Measurements from ENCODE around the gene ANKMY1. TPM values are rescaled to one million over a fixed set of nuclear protein-coding genes. Genes with fewer than 3 reads are reported as not detected.

ANKMY1 gene
- total and polyA plus RNA-seq, 8 donors: 6.9 to 20.1 (median 10.7) TPM

- intact Hi-C loops (cut with DNase I): loop anchor here in 1 of 3 donors (5.0 kb wide), 1 partner anchor 203 kb away; no protein-coding TSS in a partner anchor
- 2 to 3% methylated on average over 26 to 71 of the region's 71 CpGs for WGBS, 2 donors
- no peak for TF ChIP-seq CTCF (IDR thresholded peaks at IDR 0.05)
- ATAC-seq (peak; percentile 80 to 88 (median 85)), DNase-seq (peak; percentile 94 to 97 (median 95)), FAIRE-seq (no peak)
- Histone ChIP-seq H3K4me1 (peaks cover 0 to 11% (median 10%) of the 10 kb centered on the region in 3 donors), H3K27ac (peak overlapping the region; percentile 23 to 79 (median 72)), H3K27me3 (no peaks in the 10 kb centered on the region), H3K36me3 (no peaks in the 10 kb centered on the region), H3K4me3 (peak overlapping the region; percentile 23 to 84 (median 66)), H3K9me3 (no peaks in the 10 kb centered on the region)
These were observed 122.9 kb downstream of the ANKMY1 start for GRCh38 chr2:240434728-240435456.

- peak overlapping the region in 2 of 4 donors; percentile 56 to 84 for H3K4me3 ChIP-seq
- TF ChIP-seq CTCF (IDR thresholded peaks at IDR 0.05): no peak
- peaks cover 0 to 11% (median 10%) of the 10 kb centered on the region in 3 donors for H3K4me1 ChIP-seq
- FAIRE-seq: no peak
- H3K27ac ChIP-seq: peak overlapping the region in 1 of 4 donors; percentile 79
- 89 to 91% methylated on average over 16 of the region's 16 CpGs for WGBS, 2 donors
- H3K9me3 ChIP-seq: no peaks in the 10 kb centered on the region
- no peaks in the 10 kb centered on the region for H3K27me3 ChIP-seq
- peak in 1 of 4 donors; percentile 5 for ATAC-seq
- intact Hi-C loops (cut with DNase I): no loop called here
- DNase-seq: peak in 4 of 6 donors; percentile 27 to 74 (median 48)
- H3K36me3 ChIP-seq: no peaks in the 10 kb centered on the region
These were observed 123.6 kb downstream of the ANKMY1 start for GRCh38 chr2:240433973-240434727.

GRCh38 chr2:240432820-240433801 lies 124.7 kb downstream of the ANKMY1 start:
- Histone ChIP-seq H3K4me3 (no peak overlapping the region), H3K9me3 (no peaks in the 10 kb centered on the region), H3K36me3 (no peaks in the 10 kb centered on the region), H3K27me3 (no peaks in the 10 kb centered on the region), H3K27ac (no peak overlapping the region), H3K4me1 (peaks cover 0 to 11% (median 4%) of the 10 kb centered on the region in 3 donors)
- WGBS, 2 donors: 73 to 80% methylated on average over 33 to 34 of the region's 34 CpGs
- DNase-seq: peak; percentile 4 to 67 (median 35)
- intact Hi-C loops (cut with DNase I): no loop called here
- TF ChIP-seq CTCF (IDR thresholded peaks at IDR 0.05): no peak
- no peak for ATAC-seq
- no peak for FAIRE-seq

- WGBS, 2 donors: 81 to 84% methylated on average over 9 of the region's 9 CpGs
- ATAC-seq (no peak), DNase-seq (peak in 3 of 6 donors; percentile 1 to 37 (median 6))
These were observed 125.4 kb downstream of the ANKMY1 start for GRCh38 chr2:240432430-240432819.

More at GRCh38 chr2:240432430-240432819, 125.4 kb downstream of the ANKMY1 start:
- intact Hi-C loops (cut with DNase I): no loop called here
- no peaks in the 10 kb centered on the region for H3K36me3 ChIP-seq
- H3K9me3 ChIP-seq: no peaks in the 10 kb centered on the region
- no peak for FAIRE-seq
- H3K27me3 ChIP-seq: no peaks in the 10 kb centered on the region
- peaks cover 0 to 9% (median 0%) of the 10 kb centered on the region in 3 donors for H3K4me1 ChIP-seq
- no peak for TF ChIP-seq CTCF (IDR thresholded peaks at IDR 0.05)
- no peak overlapping the region for H3K4me3 ChIP-seq
- no peak overlapping the region for H3K27ac ChIP-seq

Measured in pancreas (tissue), 10 donors.